Neuronal stem cell (in vitro differentiated cells): Measurements from ENCODE around the gene BRINP2.

Experiments used
- DNase-seq: peaks from one replicate; pipeline ENCODE4 v3.0.0-alpha.2; 2013; ENCODE audit warnings: low spot score
- H2AFZ ChIP-seq: one replicate; pipeline ENCODE4 v1.6.1; 2013; ENCODE audit warnings: mild to moderate bottlenecking, low read length, inconsistent platforms
- H2AK5ac ChIP-seq: 2 replicates; pipeline ENCODE4 v1.6.1; 2013; ENCODE audit warnings: low read depth, mild to moderate bottlenecking, inconsistent platforms, low read length, moderate library complexity, mixed read lengths
- H2BK120ac ChIP-seq: 2 replicates; pipeline ENCODE4 v1.6.1; 2013; ENCODE audit warnings: low read depth, mild to moderate bottlenecking, inconsistent platforms, low read length, moderate library complexity, mixed read lengths
- H2BK12ac ChIP-seq: one replicate; pipeline ENCODE4 v1.6.1; 2013; ENCODE audit warnings: low read length, inconsistent platforms
- H2BK15ac ChIP-seq: 2 replicates; pipeline ENCODE4 v1.6.1; 2013; ENCODE audit warnings: mild to moderate bottlenecking, low read length, inconsistent platforms, mixed read lengths
- H2BK5ac ChIP-seq: one replicate; pipeline ENCODE4 v1.6.1; 2013; ENCODE audit warnings: inconsistent platforms, mild to moderate bottlenecking, low read length, moderate library complexity
- H3K14ac ChIP-seq: one replicate; pipeline ENCODE4 v1.6.1; 2013; ENCODE audit warnings: low read length, inconsistent platforms
- H3K18ac ChIP-seq: 2 replicates; pipeline ENCODE4 v1.6.1; 2013; ENCODE audit warnings: low read length, inconsistent platforms
- H3K23ac ChIP-seq: 2 replicates; pipeline ENCODE4 v1.6.1; 2013; ENCODE audit warnings: low read depth, mild to moderate bottlenecking, mixed read lengths, low read length, inconsistent platforms; ENCODE audit not compliant: poor library complexity
- H3K27ac ChIP-seq: replicated peaks from 3 replicates; pipeline ENCODE4 v1.5.1; 2013; ENCODE audit warnings: low read length, inconsistent platforms
- H3K27me3 ChIP-seq, 3 experiments: 2 replicates each; pipeline ENCODE4 v1.6.1; 2013; ENCODE audit warnings: low read length in 3 of 3, mild to moderate bottlenecking in 2 of 3, inconsistent platforms in 1 of 3, low read depth in 1 of 3, mixed read lengths in 1 of 3, moderate library complexity in 1 of 3; ENCODE audit not compliant: control insufficient read depth in 3 of 3, insufficient read depth in 3 of 3
- H3K36me3 ChIP-seq, 2 donors: replicated peaks in 1 of 2; 2 replicates each; pipeline ENCODE4 v1.6.1; 2013; ENCODE audit warnings: low read length in 2 of 2; ENCODE audit not compliant: control insufficient read depth in 2 of 2, insufficient read depth in 2 of 2
- H3K4ac ChIP-seq: 2 replicates; pipeline ENCODE4 v1.6.1; 2013; ENCODE audit warnings: inconsistent platforms, mild to moderate bottlenecking, low read length, moderate library complexity
- H3K4me1 ChIP-seq, 2 donors: 1 replicate in 1 of 2; 2 replicates in 1 of 2; pipeline ENCODE4 v1.6.1; 2013; ENCODE audit warnings: low read length in 2 of 2, low read depth in 1 of 2; ENCODE audit not compliant: control insufficient read depth in 2 of 2, insufficient read depth in 1 of 2
- H3K4me2 ChIP-seq: one replicate; pipeline ENCODE4 v1.6.1; 2013; ENCODE audit warnings: mild to moderate bottlenecking, low read length, inconsistent platforms; ENCODE audit not compliant: insufficient read depth, poor library complexity, severe bottlenecking
- H3K4me3 ChIP-seq, 2 donors: 2 replicates each; pipeline ENCODE4 v1.5.1; 2013; ENCODE audit warnings: low read length in 2 of 2, mild to moderate bottlenecking in 2 of 2, inconsistent platforms in 1 of 2, moderate library complexity in 1 of 2
- H3K79me1 ChIP-seq: one replicate; pipeline ENCODE4 v1.6.1; 2013; ENCODE audit warnings: low read depth, mild to moderate bottlenecking, inconsistent platforms, low read length, moderate library complexity
- H3K9ac ChIP-seq: one replicate; pipeline ENCODE4 v1.6.1; 2013; ENCODE audit warnings: mild to moderate bottlenecking, low read depth, low read length, inconsistent platforms; ENCODE audit not compliant: poor library complexity
- H3K9me3 ChIP-seq, 2 donors: replicated peaks in 1 of 2; 2 replicates each; pipeline versions ENCODE3 to v1.6.1; 2013; ENCODE audit warnings: low read length in 2 of 2, mild to moderate bottlenecking in 2 of 2, inconsistent platforms in 1 of 2, low read depth in 1 of 2, mixed read lengths in 1 of 2, moderate library complexity in 1 of 2; ENCODE audit not compliant: control insufficient read depth in 2 of 2, insufficient read depth in 1 of 2
- H4K8ac ChIP-seq: one replicate; pipeline ENCODE4 v1.6.1; 2013; ENCODE audit warnings: low read depth, mild to moderate bottlenecking, inconsistent platforms, low read length, moderate library complexity
- H4K91ac ChIP-seq: one replicate; pipeline ENCODE4 v1.6.1; 2013; ENCODE audit warnings: low read length, low read depth, mild to moderate bottlenecking, inconsistent platforms; ENCODE audit not compliant: poor library complexity
- WGBS, 2 donors: extraction: QIAGEN DNeasy Blood & Tissue Kit; methylation state at CpG; one replicate each; pipeline ENCODE4 v1.1.7; 2013; ENCODE audit warnings: missing lambda C conversion rate in 2 of 2, mixed read lengths in 1 of 2; ENCODE audit not compliant: insufficient read length in 2 of 2, insufficient replicate concordance in 1 of 2; ENCODE audit errors: extremely low coverage in 2 of 2; 5-methylcytosine and 5-hydroxymethylcytosine counted together

BRINP2 gene

DNA sequence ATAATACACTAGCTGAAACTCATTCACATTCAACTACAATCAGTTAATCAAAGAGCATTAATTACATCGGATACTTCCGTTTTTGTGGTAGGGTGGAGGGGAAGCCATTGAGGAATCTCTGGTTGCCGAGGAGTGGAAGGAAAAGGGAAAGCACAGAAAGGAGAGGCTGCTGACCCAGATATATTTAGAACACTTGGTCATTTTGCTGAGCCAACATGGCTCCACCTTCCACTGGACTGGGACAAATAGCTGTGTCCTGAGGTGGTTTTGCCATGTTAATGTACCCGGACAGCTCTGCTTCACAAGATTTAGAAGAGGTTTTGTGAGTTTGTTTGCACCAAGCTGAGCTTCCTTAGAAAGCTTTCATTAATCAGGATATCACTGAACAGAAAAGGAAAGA lies 32.4 kb upstream of the BRINP2 start:
- Histone ChIP-seq H3K79me1 (no peaks in the 10 kb centered on the region), H4K8ac (no peak overlapping the region), H3K9ac (no peak overlapping the region), H2BK12ac (no peak overlapping the region), H2AFZ (no peak overlapping the region), H3K27ac (no peak overlapping the region), H3K4me1 (peaks cover 0 to 3% of the 10 kb centered on the region in 2 donors), H3K4me2 (no peak overlapping the region), H3K14ac (no peak overlapping the region), H3K4ac (no peak overlapping the region), H2AK5ac (no peak overlapping the region), H2BK120ac (no peak overlapping the region), H3K9me3 (no peaks in the 10 kb centered on the region), H3K36me3 (no peaks in the 10 kb centered on the region), H3K27me3 (no peaks in the 10 kb centered on the region), H2BK15ac (no peak overlapping the region), H3K4me3 (no peak overlapping the region), H3K23ac (no peak overlapping the region), H2BK5ac (no peak overlapping the region), H4K91ac (no peak overlapping the region), H3K18ac (no peak overlapping the region)
- WGBS, 2 donors, result no CpG with 5 or more reads among the region's 4 CpGs
- no peak for DNase-seq

DNA sequence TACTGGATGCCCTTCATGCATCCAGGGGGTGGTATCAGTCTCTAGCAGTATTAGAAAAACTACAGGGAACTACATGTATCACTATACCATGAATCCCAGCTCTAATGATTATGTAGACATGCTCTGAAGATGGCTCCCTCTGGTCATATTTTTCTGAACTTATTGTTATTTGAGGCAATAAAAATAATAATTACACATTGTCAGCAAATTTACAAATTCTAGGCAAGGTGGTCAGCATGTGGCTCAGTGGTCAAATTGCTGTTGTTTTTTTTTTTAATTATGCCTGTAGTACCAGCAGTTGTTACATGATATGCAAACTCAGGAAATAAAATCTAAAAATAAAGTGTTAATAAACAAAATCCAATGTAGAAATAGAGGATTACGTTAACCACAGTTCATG lies 28.7 kb upstream of the BRINP2 start:
- no peak overlapping the region for H3K4me2 ChIP-seq
- H4K91ac ChIP-seq, result no peak overlapping the region
- WGBS, 2 donors, result no CpG with 5 or more reads among the region's 1 CpG
- H3K9ac ChIP-seq, result no peak overlapping the region
- no peak overlapping the region for H3K4me3 ChIP-seq
- no peaks in the 10 kb centered on the region for H3K79me1 ChIP-seq
- H2BK120ac ChIP-seq, result no peak overlapping the region
- no peaks in the 10 kb centered on the region for H3K27me3 ChIP-seq
- H3K36me3 ChIP-seq, result no peaks in the 10 kb centered on the region
- no peaks in the 10 kb centered on the region for H3K9me3 ChIP-seq
- H3K4me1 ChIP-seq, result peaks cover 0 to 6% of the 10 kb centered on the region in 2 donors
- no peak overlapping the region for H2BK12ac ChIP-seq
- H3K27ac ChIP-seq, result no peak overlapping the region
- no peak overlapping the region for H2BK5ac ChIP-seq
- H2AFZ ChIP-seq, result no peak overlapping the region
- DNase-seq, result no peak
- no peak overlapping the region for H3K18ac ChIP-seq
- no peak overlapping the region for H2AK5ac ChIP-seq
- no peak overlapping the region for H4K8ac ChIP-seq
- H3K23ac ChIP-seq, result no peak overlapping the region
- H3K4ac ChIP-seq, result no peak overlapping the region
- no peak overlapping the region for H3K14ac ChIP-seq
- no peak overlapping the region for H2BK15ac ChIP-seq

DNA sequence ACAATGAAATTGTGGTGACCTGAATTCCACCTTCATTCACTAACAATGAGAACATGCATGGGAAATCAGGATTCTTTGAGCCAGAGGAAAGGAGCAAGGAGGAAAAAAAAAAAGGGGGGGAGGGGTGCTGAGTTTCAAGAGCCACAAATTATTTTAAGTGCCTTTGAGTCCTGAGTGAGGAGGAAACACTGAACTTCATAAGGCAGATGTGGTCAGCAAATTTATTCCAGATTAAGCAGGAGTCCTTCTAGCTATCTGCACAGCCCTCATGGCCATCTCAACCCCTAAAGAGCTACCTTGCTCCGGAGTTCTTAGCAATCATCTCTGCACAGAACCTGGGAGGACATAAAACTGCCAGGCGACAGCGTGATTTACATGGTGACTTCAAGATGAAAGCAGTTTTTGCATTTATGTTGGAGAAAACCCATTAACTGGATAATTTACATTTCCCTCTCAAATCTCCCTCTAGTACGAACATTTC lies 27.9 kb upstream of the BRINP2 start:
- H3K23ac ChIP-seq, result no peak overlapping the region
- no peak overlapping the region for H2AK5ac ChIP-seq
- H2AFZ ChIP-seq, result no peak overlapping the region
- WGBS, 2 donors, result no CpG with 5 or more reads among the region's 4 CpGs
- no peaks in the 10 kb centered on the region for H3K79me1 ChIP-seq
- H3K36me3 ChIP-seq, result no peaks in the 10 kb centered on the region
- H3K9ac ChIP-seq, result no peak overlapping the region
- H3K4ac ChIP-seq, result no peak overlapping the region
- H3K14ac ChIP-seq, result no peak overlapping the region
- H3K27ac ChIP-seq, result no peak overlapping the region
- H3K27me3 ChIP-seq, result no peaks in the 10 kb centered on the region
- H3K4me2 ChIP-seq, result no peak overlapping the region
- no peak overlapping the region for H2BK15ac ChIP-seq
- no peak overlapping the region for H2BK120ac ChIP-seq
- H4K8ac ChIP-seq, result no peak overlapping the region
- no peak overlapping the region for H2BK5ac ChIP-seq
- H2BK12ac ChIP-seq, result no peak overlapping the region
- H3K4me1 ChIP-seq, result peaks cover 0 to 6% of the 10 kb centered on the region in 2 donors
- H4K91ac ChIP-seq, result no peak overlapping the region
- H3K4me3 ChIP-seq, result no peak overlapping the region
- DNase-seq, result no peak
- H3K18ac ChIP-seq, result no peak overlapping the region
- no peaks in the 10 kb centered on the region for H3K9me3 ChIP-seq

DNA sequence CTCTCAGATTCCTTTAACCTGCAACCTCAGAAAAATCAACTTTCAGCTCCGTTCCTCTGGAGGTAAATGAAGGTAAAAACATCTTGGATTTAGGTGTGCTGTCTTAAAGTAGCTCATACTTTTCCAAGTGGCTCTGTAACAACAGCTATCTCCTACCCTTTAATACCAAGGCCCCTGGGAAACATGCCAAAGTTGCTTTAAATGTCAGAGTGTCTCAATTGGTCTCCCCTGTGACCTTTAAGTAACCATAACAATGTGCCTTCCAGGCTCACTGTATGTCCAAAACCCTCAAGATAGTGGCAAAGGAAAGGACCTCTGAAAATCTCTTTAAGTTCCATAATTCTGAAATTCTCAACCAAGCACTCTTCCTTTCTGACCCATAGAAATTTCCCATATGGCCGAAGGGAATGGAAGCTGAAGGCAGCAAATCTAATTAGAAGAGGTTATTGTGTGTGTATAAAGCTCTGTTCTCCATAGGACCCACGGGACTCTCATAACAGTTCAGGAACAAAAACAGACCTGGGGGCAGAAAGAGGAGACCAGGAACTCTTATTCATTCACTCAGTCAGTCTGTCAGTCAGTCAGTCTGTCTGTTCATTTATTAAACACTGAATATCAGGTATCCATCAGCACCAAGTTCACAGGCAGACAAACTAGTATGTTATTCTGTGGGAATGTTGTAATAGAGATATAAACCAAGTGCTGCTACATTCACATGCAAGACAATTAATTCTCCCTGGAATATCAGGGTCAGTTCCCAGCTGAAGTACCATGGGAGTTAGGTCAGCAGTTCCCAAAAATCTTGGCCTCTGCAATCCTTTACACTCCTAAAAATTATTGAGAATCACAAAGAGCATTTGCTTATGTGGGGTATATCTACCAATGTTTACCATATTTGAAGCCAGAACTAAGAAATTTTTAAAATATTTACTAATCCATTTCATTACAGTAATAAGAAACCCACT lies 25.4 kb upstream of the BRINP2 start:
- H2BK15ac ChIP-seq, result no peak overlapping the region
- H4K8ac ChIP-seq, result no peak overlapping the region
- H3K14ac ChIP-seq, result no peak overlapping the region
- H2BK120ac ChIP-seq, result no peak overlapping the region
- H3K27me3 ChIP-seq, result no peaks in the 10 kb centered on the region
- no peak overlapping the region for H3K18ac ChIP-seq
- DNase-seq, result no peak
- H3K27ac ChIP-seq, result no peak overlapping the region
- H3K4me1 ChIP-seq, result peaks cover 0 to 6% of the 10 kb centered on the region in 2 donors
- H4K91ac ChIP-seq, result no peak overlapping the region
- H2BK12ac ChIP-seq, result no peak overlapping the region
- H3K4ac ChIP-seq, result no peak overlapping the region
- H3K79me1 ChIP-seq, result no peaks in the 10 kb centered on the region
- H3K23ac ChIP-seq, result no peak overlapping the region
- no peaks in the 10 kb centered on the region for H3K9me3 ChIP-seq
- no peak overlapping the region for H2BK5ac ChIP-seq
- no peak overlapping the region for H3K4me2 ChIP-seq
- no peak overlapping the region for H2AFZ ChIP-seq
- no peak overlapping the region for H2AK5ac ChIP-seq
- no CpG with 5 or more reads among the region's 3 CpGs for WGBS, 2 donors
- H3K9ac ChIP-seq, result no peak overlapping the region
- no peak overlapping the region for H3K4me3 ChIP-seq
- no peaks in the 10 kb centered on the region for H3K36me3 ChIP-seq
